Measurements from ENCODE around the gene SEPTIN5.

Gene SEPTIN5

GRCh38 chr22:19704355-19705015 lies 9.8 kb upstream of the SEPTIN5 start:
- Histone ChIP-seq H3K4me1 (peaks cover 12% of the 10 kb centered on the region), H3K9me3 (no peaks in the 10 kb centered on the region), H3K4me3 (no peak overlapping the region), H3K27me3 (ENCODE audit: low read depth) (no peaks in the 10 kb centered on the region; the same call in 1 of the 2 replicates), H3K36me3 (replicated peaks) (no peaks in the 10 kb centered on the region)
- no peak for DNase-seq (ENCODE audit: low spot score in 2 of 2)
- in situ Hi-C loops (cut with MboI; ENCODE audit: low sequenced_read_pairs), result loop anchor here (5.0 kb wide), 1 partner anchor 47 kb away; no protein-coding TSS in a partner anchor

GRCh38 chr22:19705181-19705934 lies 8.9 kb upstream of the SEPTIN5 start:
- Histone ChIP-seq H3K27me3 (ENCODE audit: low read depth) (no peaks in the 10 kb centered on the region; the same call in 1 of the 2 replicates), H3K36me3 (replicated peaks) (no peaks in the 10 kb centered on the region), H3K9me3 (no peaks in the 10 kb centered on the region), H3K4me1 (peaks cover 12% of the 10 kb centered on the region), H3K4me3 (no peak overlapping the region)
- in situ Hi-C loops (cut with MboI; ENCODE audit: low sequenced_read_pairs), result loop anchor here (5.0 kb wide), 1 partner anchor 48 kb away; no protein-coding TSS in a partner anchor
- peak; percentile 91 for DNase-seq (ENCODE audit: low spot score in 2 of 2)

GRCh38 chr22:19706661-19707151 lies 7.6 kb upstream of the SEPTIN5 start:
- in situ Hi-C loops (cut with MboI; ENCODE audit: low sequenced_read_pairs), result loop anchor here (5.0 kb wide), 1 partner anchor 49 kb away; no protein-coding TSS in a partner anchor
- H3K4me3 ChIP-seq, result no peak overlapping the region
- no peaks in the 10 kb centered on the region for H3K9me3 ChIP-seq
- no peaks in the 10 kb centered on the region; the same call in 1 of the 2 replicates for H3K27me3 ChIP-seq (ENCODE audit: low read depth)
- DNase-seq (ENCODE audit: low spot score in 2 of 2), result no peak
- H3K36me3 ChIP-seq (replicated peaks), result no peaks in the 10 kb centered on the region
- H3K4me1 ChIP-seq, result peaks cover 12% of the 10 kb centered on the region

GRCh38 chr22:19707347-19708290 lies 6.7 kb upstream of the SEPTIN5 start:
- Histone ChIP-seq H3K9me3 (no peaks in the 10 kb centered on the region), H3K36me3 (replicated peaks) (no peaks in the 10 kb centered on the region), H3K4me3 (no peak overlapping the region), H3K4me1 (peaks cover 12% of the 10 kb centered on the region), H3K27me3 (ENCODE audit: low read depth) (no peaks in the 10 kb centered on the region; the same call in 1 of the 2 replicates)
- in situ Hi-C loops (cut with MboI; ENCODE audit: low sequenced_read_pairs), result loop anchor here (5.0 kb wide), 1 partner anchor 50 kb away; no protein-coding TSS in a partner anchor
- no peak for DNase-seq (ENCODE audit: low spot score in 2 of 2)

GRCh38 chr22:19708321-19709011 lies 5.8 kb upstream of the SEPTIN5 start:
- H3K4me3 ChIP-seq, result no peak overlapping the region
- H3K27me3 ChIP-seq (ENCODE audit: low read depth), result no peaks in the 10 kb centered on the region; the same call in 1 of the 2 replicates
- peaks cover 12% of the 10 kb centered on the region for H3K4me1 ChIP-seq
- H3K36me3 ChIP-seq (replicated peaks), result no peaks in the 10 kb centered on the region
- in situ Hi-C loops (cut with MboI; ENCODE audit: low sequenced_read_pairs), result loop anchor here (5.0 kb wide), 1 partner anchor 51 kb away; no protein-coding TSS in a partner anchor
- DNase-seq (ENCODE audit: low spot score in 2 of 2), result no peak
- no peaks in the 10 kb centered on the region for H3K9me3 ChIP-seq

- peaks cover 14% of the 10 kb centered on the region for H3K4me1 ChIP-seq
- H3K4me3 ChIP-seq, result no peak overlapping the region
- no peaks in the 10 kb centered on the region for H3K9me3 ChIP-seq
- in situ Hi-C loops (cut with MboI; ENCODE audit: low sequenced_read_pairs), result loop anchor here (5.0 kb wide), 1 partner anchor 52 kb away; no protein-coding TSS in a partner anchor
- H3K27me3 ChIP-seq (ENCODE audit: low read depth), result no peaks in the 10 kb centered on the region; the same call in 1 of the 2 replicates
- DNase-seq (ENCODE audit: low spot score in 2 of 2), result no peak
- H3K36me3 ChIP-seq (replicated peaks), result no peaks in the 10 kb centered on the region
These were observed 5.1 kb upstream of the SEPTIN5 start for GRCh38 chr22:19709063-19709769.

GRCh38 chr22:19710020-19710768 lies 4.1 kb upstream of the SEPTIN5 start:
- no peaks in the 10 kb centered on the region for H3K9me3 ChIP-seq
- DNase-seq (ENCODE audit: low spot score in 2 of 2), result no peak
- H3K36me3 ChIP-seq (replicated peaks), result no peaks in the 10 kb centered on the region

GRCh38 chr22:19710769-19711106 lies 3.6 kb upstream of the SEPTIN5 start:
- H3K9me3 ChIP-seq, result no peaks in the 10 kb centered on the region
- DNase-seq (ENCODE audit: low spot score in 2 of 2), result no peak
- in situ Hi-C loops (cut with MboI; ENCODE audit: low sequenced_read_pairs), result no loop called here
- H3K27me3 ChIP-seq (ENCODE audit: low read depth), result no peaks in the 10 kb centered on the region
- no peaks in the 10 kb centered on the region for H3K36me3 ChIP-seq (replicated peaks)
- peaks cover 12% of the 10 kb centered on the region for H3K4me1 ChIP-seq
- no peak overlapping the region for H3K4me3 ChIP-seq

More at GRCh38 chr22:19710020-19710768, 4.1 kb upstream of the SEPTIN5 start:
- no peak overlapping the region for H3K4me3 ChIP-seq
- peaks cover 16% of the 10 kb centered on the region for H3K4me1 ChIP-seq
- in situ Hi-C loops (cut with MboI; ENCODE audit: low sequenced_read_pairs), result no loop called here
- H3K27me3 ChIP-seq (ENCODE audit: low read depth), result no peaks in the 10 kb centered on the region

GRCh38 chr22:19713245-19713644 lies 1.1 kb upstream of the SEPTIN5 start:
- Histone ChIP-seq H3K4me3 (no peak overlapping the region), H3K36me3 (replicated peaks) (no peaks in the 10 kb centered on the region), H3K9me3 (no peaks in the 10 kb centered on the region), H3K27me3 (ENCODE audit: low read depth) (no peaks in the 10 kb centered on the region), H3K4me1 (peaks cover 10% of the 10 kb centered on the region)
- in situ Hi-C loops (cut with MboI; ENCODE audit: low sequenced_read_pairs), result no loop called here
- no peak for DNase-seq (ENCODE audit: low spot score in 2 of 2)

GRCh38 chr22:19713650-19714311 lies 522 bp upstream of the SEPTIN5 start:
- DNase-seq (ENCODE audit: low spot score in 2 of 2), result peak in 1 of 2 experiments; percentile 43
- Histone ChIP-seq H3K9me3 (no peaks in the 10 kb centered on the region), H3K36me3 (replicated peaks) (no peaks in the 10 kb centered on the region), H3K27me3 (ENCODE audit: low read depth) (no peaks in the 10 kb centered on the region), H3K4me3 (peak overlapping the region; percentile 17), H3K4me1 (peaks cover 10% of the 10 kb centered on the region)
- in situ Hi-C loops (cut with MboI; ENCODE audit: low sequenced_read_pairs), result no loop called here

GRCh38 chr22:19715188-19715930 lies 1.1 kb downstream of the SEPTIN5 start:
- H3K27me3 ChIP-seq (ENCODE audit: low read depth), result no peaks in the 10 kb centered on the region
- H3K4me1 ChIP-seq, result peaks cover 10% of the 10 kb centered on the region
- no peaks in the 10 kb centered on the region for H3K9me3 ChIP-seq
- DNase-seq (ENCODE audit: low spot score in 2 of 2), result no peak
- peaks cover 10% of the 10 kb centered on the region for H3K36me3 ChIP-seq (replicated peaks)
- in situ Hi-C loops (cut with MboI; ENCODE audit: low sequenced_read_pairs), result no loop called here
- H3K4me3 ChIP-seq, result peak overlapping the region; percentile 40

Measured in HAP-1 (cell line).